Astrocyte (in vitro differentiated cells and primary cell): ENCODE results near the gene PABPC1L. TPM values are rescaled to one million over a fixed set of nuclear protein-coding genes. Genes with fewer than 3 reads are reported as not detected.

Experiments used
- DNase-seq: peaks from one replicate; pipeline ENCODE4 v3.0.0-alpha.2; 2010; ENCODE audit warnings: low read depth
- FAIRE-seq: peaks from 2 replicates; lab custom pipeline; 2011; peaks lifted over from hg19 to GRCh38; lab: Jason Lieb, UNC
- H2AFZ ChIP-seq: 2 replicates; pipeline ENCODE4 v1.6.0; 2012; ENCODE audit warnings: low read depth, low read length, inconsistent platforms
- H3K27ac ChIP-seq: 2 replicates; pipeline ENCODE4 v1.5.1; 2011; ENCODE audit warnings: low read depth, low read length, inconsistent platforms
- H3K27me3 ChIP-seq: 2 replicates; pipeline ENCODE4 v1.6.0; 2011; ENCODE audit warnings: low read length, inconsistent platforms; ENCODE audit not compliant: insufficient read depth
- H3K36me3 ChIP-seq: 2 replicates; pipeline ENCODE4 v1.5.1; 2011; ENCODE audit warnings: low read length, inconsistent platforms; ENCODE audit not compliant: insufficient read depth
- H3K4me1 ChIP-seq: 2 replicates; pipeline ENCODE4 v1.5.1; 2011; ENCODE audit warnings: low read length, inconsistent platforms; ENCODE audit not compliant: insufficient read depth
- H3K4me2 ChIP-seq: 2 replicates; pipeline ENCODE4 v1.6.0; 2012; ENCODE audit warnings: low read length, inconsistent platforms
- H3K4me3 ChIP-seq: 2 replicates; pipeline ENCODE4 v1.5.1; 2011; ENCODE audit warnings: low read depth, mild to moderate bottlenecking, low read length, inconsistent platforms; ENCODE audit not compliant: insufficient read depth
- H3K79me2 ChIP-seq: 2 replicates; pipeline ENCODE4 v1.6.0; 2012; ENCODE audit warnings: mild to moderate bottlenecking, low read length, inconsistent platforms; ENCODE audit not compliant: insufficient read depth
- H3K9ac ChIP-seq: 2 replicates; pipeline ENCODE4 v1.6.0; 2012; ENCODE audit warnings: mild to moderate bottlenecking, low read length, inconsistent platforms
- H3K9me3 ChIP-seq: 2 replicates; pipeline ENCODE4 v1.5.1; 2012; ENCODE audit warnings: low read depth, mild to moderate bottlenecking, low read length, inconsistent platforms; ENCODE audit not compliant: insufficient read depth
- H4K20me1 ChIP-seq: 2 replicates; pipeline ENCODE4 v1.6.0; 2012; ENCODE audit warnings: low read length, inconsistent platforms; ENCODE audit not compliant: insufficient read depth
- H3K27ac Mint-ChIP-seq: one replicate; pipeline ENCODE4 v1.8.0; 2021; ENCODE audit warnings: mild to moderate bottlenecking, mixed read lengths; ENCODE audit not compliant: unreplicated experiment
- H3K27me3 Mint-ChIP-seq: one replicate; pipeline ENCODE4 v1.8.0; 2021; ENCODE audit warnings: low read depth, mixed read lengths; ENCODE audit not compliant: unreplicated experiment
- H3K36me3 Mint-ChIP-seq: one replicate; pipeline ENCODE4 v1.8.0; 2021; ENCODE audit warnings: low read depth, mixed read lengths; ENCODE audit not compliant: unreplicated experiment
- H3K4me1 Mint-ChIP-seq: one replicate; pipeline ENCODE4 v1.8.0; 2021; ENCODE audit warnings: low read depth, mixed read lengths; ENCODE audit not compliant: unreplicated experiment
- H3K4me3 Mint-ChIP-seq: one replicate; pipeline ENCODE4 v1.8.0; 2021; ENCODE audit warnings: mild to moderate bottlenecking, moderate library complexity, mixed read lengths; ENCODE audit not compliant: unreplicated experiment
- H3K9me3 Mint-ChIP-seq: one replicate; pipeline ENCODE4 v1.8.0; 2021; ENCODE audit warnings: mild to moderate bottlenecking, mixed read lengths; ENCODE audit not compliant: unreplicated experiment
- CTCF ChIP-seq: IDR thresholded peaks from 2 replicates; pipeline ENCODE4 v1.5.1; 2011; ENCODE audit warnings: low read depth, mild to moderate bottlenecking, inconsistent platforms, low read length, moderate library complexity; ENCODE audit not compliant: insufficient read depth
- EZH2 ChIP-seq: IDR thresholded peaks from 2 replicates; pipeline ENCODE4 v1.6.1; 2012; ENCODE audit warnings: mild to moderate bottlenecking, low read length, inconsistent platforms; ENCODE audit not compliant: insufficient read depth
- total RNA-seq: library from RNA; stranded (reverse); gene quantifications from 2 replicates; pipeline ENCODE4 v1.2.1, GENCODE V29; 2021

Gene PABPC1L
- total RNA-seq, 1 donor from 2014 or later, result 48.7 TPM

GRCh38 chr20:44928595-44928994 lies 18.7 kb downstream of the PABPC1L start:
- Histone ChIP-seq H4K20me1 (no peaks in the 10 kb centered on the region), H3K27me3 (no peaks in the 10 kb centered on the region), H3K36me3 (peaks cover 14% of the 10 kb centered on the region), H2AFZ (no peak overlapping the region), H3K79me2 (no peaks in the 10 kb centered on the region), H3K9ac (no peak overlapping the region), H3K4me3 (no peak overlapping the region), H3K9me3 (no peaks in the 10 kb centered on the region), H3K27ac (no peak overlapping the region), H3K4me1 (no peaks in the 10 kb centered on the region), H3K4me2 (no peak overlapping the region)
- Mint-ChIP-seq H3K4me3 (no peak overlapping the region), H3K4me1 (no peaks in the 10 kb centered on the region), H3K9me3 (no peaks in the 10 kb centered on the region), H3K27me3 (no peaks in the 10 kb centered on the region), H3K36me3 (peaks cover 23% of the 10 kb centered on the region), H3K27ac (no peak overlapping the region)
- DNase-seq (no peak), FAIRE-seq (no peak)
- TF ChIP-seq EZH2 (no peak), CTCF (no peak)

GRCh38 chr20:44930517-44931168 lies 20.8 kb downstream of the PABPC1L start:
- Histone ChIP-seq H3K4me1 (no peaks in the 10 kb centered on the region), H4K20me1 (no peaks in the 10 kb centered on the region), H3K79me2 (no peaks in the 10 kb centered on the region), H3K4me3 (no peak overlapping the region), H3K9me3 (no peaks in the 10 kb centered on the region), H2AFZ (no peak overlapping the region), H3K27ac (no peak overlapping the region), H3K36me3 (peaks cover 9% of the 10 kb centered on the region), H3K9ac (no peak overlapping the region), H3K27me3 (no peaks in the 10 kb centered on the region), H3K4me2 (no peak overlapping the region)
- no peak for TF ChIP-seq CTCF
- TF ChIP-seq EZH2, result no peak
- H3K27me3 Mint-ChIP-seq, result no peaks in the 10 kb centered on the region
- no peaks in the 10 kb centered on the region for H3K4me1 Mint-ChIP-seq
- FAIRE-seq (no peak), DNase-seq (no peak)
- H3K9me3 Mint-ChIP-seq, result no peaks in the 10 kb centered on the region
- no peak overlapping the region for H3K4me3 Mint-ChIP-seq
- peaks cover 15% of the 10 kb centered on the region for H3K36me3 Mint-ChIP-seq
- no peak overlapping the region for H3K27ac Mint-ChIP-seq

GRCh38 chr20:44931911-44932310 lies 22.1 kb downstream of the PABPC1L start:
- Mint-ChIP-seq H3K9me3 (no peaks in the 10 kb centered on the region), H3K36me3 (peaks cover 24% of the 10 kb centered on the region), H3K27ac (no peak overlapping the region), H3K4me1 (no peaks in the 10 kb centered on the region), H3K4me3 (no peak overlapping the region), H3K27me3 (no peaks in the 10 kb centered on the region)
- no peaks in the 10 kb centered on the region for H4K20me1 ChIP-seq
- no peak for DNase-seq
- H3K27ac ChIP-seq, result no peak overlapping the region
- TF ChIP-seq EZH2 (no peak), CTCF (no peak)
- no peak overlapping the region for H3K9ac ChIP-seq
- no peaks in the 10 kb centered on the region for H3K4me1 ChIP-seq
- FAIRE-seq, result no peak
- no peaks in the 10 kb centered on the region for H3K79me2 ChIP-seq
- H2AFZ ChIP-seq, result no peak overlapping the region
- no peaks in the 10 kb centered on the region for H3K9me3 ChIP-seq
- peaks cover 14% of the 10 kb centered on the region for H3K36me3 ChIP-seq
- no peak overlapping the region for H3K4me2 ChIP-seq
- no peaks in the 10 kb centered on the region for H3K27me3 ChIP-seq
- no peak overlapping the region for H3K4me3 ChIP-seq
